ENCODE results near the gene LHFPL2. TPM values are rescaled to one million over a fixed set of nuclear protein-coding genes. Genes with fewer than 3 reads are reported as not detected.

LHFPL2 gene
- total and polyA plus RNA-seq, 2 experiments from 2014 or later: 10.6 to 50.8 TPM

GRCh38 chr5:78577071-78577807 is 71.3 kb downstream of the LHFPL2 start:
- no peak overlapping the region for H3K4me3 Mint-ChIP-seq
- H3K4me1 Mint-ChIP-seq: peaks cover 24% of the 10 kb centered on the region
- H3K9me2 ChIP-seq (ENCODE audit: insufficient read depth): no peaks in the 10 kb centered on the region
- H3K79me2 ChIP-seq (replicated peaks; ENCODE audit: insufficient read depth): peaks cover 37% of the 10 kb centered on the region
- H3K27me3 Mint-ChIP-seq (ENCODE audit: insufficient read depth, low read depth, poor library complexity): no peaks in the 10 kb centered on the region
- no peak for ATAC-seq
- H3K36me3 Mint-ChIP-seq (ENCODE audit: low read depth): peaks cover 19% of the 10 kb centered on the region
- H3K27ac ChIP-seq (ENCODE audit: low read depth): no peak overlapping the region
- no peaks in the 10 kb centered on the region for H3K27me3 ChIP-seq (ENCODE audit: insufficient read depth)
- peaks cover 12% of the 10 kb centered on the region for H4K20me1 ChIP-seq (replicated peaks; ENCODE audit: insufficient read depth)
- no peaks in the 10 kb centered on the region for H3K36me3 ChIP-seq (ENCODE audit: insufficient read depth)
- H3F3A ChIP-seq (replicated peaks; ENCODE audit: low read depth): no peaks in the 10 kb centered on the region
- no peak overlapping the region for H3K4me2 ChIP-seq
- TF ChIP-seq EZH2 (IDR thresholded peaks at IDR 0.05; ENCODE audit: low read depth, unreplicated experiment): no peak
- TF ChIP-seq NANOG (IDR thresholded peaks at IDR 0.05; ENCODE audit: borderline replicate concordance): no peak
- TF ChIP-seq ETS1 (IDR thresholded peaks at IDR 0.05): no peak
- no peak for TF ChIP-seq STAT1 (IDR thresholded peaks at IDR 0.05; ENCODE audit: unreplicated experiment)
- TF ChIP-seq ZNF114 (CRISPR knock-in tag; IDR thresholded peaks at IDR 0.05): no peak
- no peak for TF ChIP-seq CTCF (conservative IDR thresholded peaks at IDR 0.05; ENCODE audit: low read depth in 2 of 2)
- H3K4me3 ChIP-seq: no peak overlapping the region
- H3K27ac Mint-ChIP-seq: peak overlapping the region; percentile 30
- no peaks in the 10 kb centered on the region for H3K4me1 ChIP-seq (ENCODE audit: insufficient read depth)
- H3K9me3 Mint-ChIP-seq: peaks cover 5% of the 10 kb centered on the region; the same call in 2 of the 3 replicates
- no peak for DNase-seq (ENCODE audit: low spot score)
- no peak overlapping the region for H2AFZ ChIP-seq

GRCh38 chr5:78576376-78576775 is 72.2 kb downstream of the LHFPL2 start:
- no peaks in the 10 kb centered on the region for H3F3A ChIP-seq (replicated peaks; ENCODE audit: low read depth)
- H3K4me2 ChIP-seq: no peak overlapping the region
- peaks cover 45% of the 10 kb centered on the region for H3K79me2 ChIP-seq (replicated peaks; ENCODE audit: insufficient read depth)
- H2AFZ ChIP-seq: no peak overlapping the region
- Mint-ChIP-seq H3K4me1 (peaks cover 29% of the 10 kb centered on the region), H3K9me3 (peaks cover 5% of the 10 kb centered on the region; the same call in 2 of the 3 replicates), H3K36me3 (ENCODE audit: low read depth) (peaks cover 14% of the 10 kb centered on the region), H3K4me3 (no peak overlapping the region), H3K27me3 (ENCODE audit: insufficient read depth, low read depth, poor library complexity) (peaks cover 4% of the 10 kb centered on the region), H3K27ac (peak overlapping the region; percentile 37; the same call in 1 of the 2 replicates)
- no peaks in the 10 kb centered on the region for H3K27me3 ChIP-seq (ENCODE audit: insufficient read depth)
- H3K9me2 ChIP-seq (ENCODE audit: insufficient read depth): no peaks in the 10 kb centered on the region
- DNase-seq (ENCODE audit: low spot score) (no peak), ATAC-seq (peak; percentile 54)
- H3K36me3 ChIP-seq (ENCODE audit: insufficient read depth): no peaks in the 10 kb centered on the region
- peaks cover 12% of the 10 kb centered on the region for H4K20me1 ChIP-seq (replicated peaks; ENCODE audit: insufficient read depth)
- no peak for TF ChIP-seq ETS1 (IDR thresholded peaks at IDR 0.05)
- TF ChIP-seq EZH2phosphoT487 (IDR thresholded peaks at IDR 0.05; ENCODE audit: unreplicated experiment): no peak
- TF ChIP-seq ZNF462 (CRISPR knock-in tag; IDR thresholded peaks at IDR 0.05): no peak
- no peak overlapping the region for H3K27ac ChIP-seq (ENCODE audit: low read depth)
- H3K4me3 ChIP-seq: no peak overlapping the region
- no peaks in the 10 kb centered on the region for H3K4me1 ChIP-seq (ENCODE audit: insufficient read depth)
